ENCODE measurements around the gene SNX9. TPM values are rescaled to one million over a fixed set of nuclear protein-coding genes. Genes with fewer than 3 reads are reported as not detected.
A peak's percentile ranks its signal among the peaks of the same experiment; 100 is the strongest.
"Not testable (repeated sequence)": the region's sequence is repeated elsewhere in the genome, so short reads cannot be mapped to it uniquely, and the experiment has no call there.

Gene SNX9
- polyA plus RNA-seq, 4 donors, result 36.4 to 57.8 (median 51.3) TPM

DNA sequence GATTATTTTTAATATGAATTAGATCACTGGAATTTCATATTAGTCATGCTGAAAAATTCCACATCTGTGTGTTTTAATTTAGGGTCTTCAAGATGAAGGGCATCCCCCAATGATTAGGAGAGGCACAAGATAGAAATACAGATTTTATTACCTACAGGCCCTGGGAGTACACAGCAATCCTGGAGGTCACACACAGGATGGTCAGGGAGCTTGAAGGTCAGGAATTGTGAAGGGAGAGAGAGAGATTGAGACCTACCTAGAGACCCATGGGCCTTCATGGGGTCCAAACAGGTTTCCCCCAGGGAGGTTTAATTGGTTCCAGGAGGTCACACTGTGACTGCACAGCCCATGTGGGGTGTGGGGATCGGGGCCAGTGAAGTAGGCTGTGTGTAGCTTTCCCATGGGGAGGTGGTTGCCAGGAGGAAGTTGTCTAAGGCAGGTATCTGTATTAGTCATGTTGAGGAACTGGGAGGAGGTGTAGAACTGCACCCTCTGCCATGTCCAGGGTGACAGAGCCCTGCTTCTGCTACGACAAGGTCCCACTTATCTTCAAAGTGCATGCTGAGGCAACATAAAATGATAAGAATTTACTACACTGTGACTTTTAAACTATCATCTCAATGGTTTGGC lies 18.3 kb downstream of the SNX9 start:
- peak overlapping the region; percentile 23 to 78 (median 54) for H3K27ac ChIP-seq (ENCODE audit: low read depth in 1 of 3, low read length in 2 of 3)
- H3K4me3 ChIP-seq (ENCODE audit: low read depth in 1 of 3, low read length in 3 of 3), result no peak overlapping the region
- FAIRE-seq, result no peak
- peak; percentile 65 to 91 for DNase-seq
- 18 to 39% (median 32%) methylated on average over 2 of the region's 2 CpGs for WGBS, 3 donors
- H3K27me3 ChIP-seq (ENCODE audit: control insufficient read depth in 3 of 3, insufficient read depth in 3 of 3, low read length in 3 of 3), result no peaks in the 10 kb centered on the region
- H3K36me3 ChIP-seq (ENCODE audit: control insufficient read depth in 3 of 3, insufficient read depth in 2 of 3, low read depth in 1 of 3, low read length in 3 of 3), result peaks cover 0 to 5% (median 0%) of the 10 kb centered on the region in 3 donors
- peaks cover 3 to 18% (median 18%) of the 10 kb centered on the region in 3 donors for H3K4me1 ChIP-seq (ENCODE audit: control insufficient read depth in 3 of 3, insufficient read depth in 2 of 3, low read depth in 1 of 3, low read length in 2 of 3)
- H3K9me3 ChIP-seq (ENCODE audit: control insufficient read depth in 2 of 2, insufficient read depth in 1 of 2, low read depth in 1 of 2, low read length in 1 of 2), result no peaks in the 10 kb centered on the region

DNA sequence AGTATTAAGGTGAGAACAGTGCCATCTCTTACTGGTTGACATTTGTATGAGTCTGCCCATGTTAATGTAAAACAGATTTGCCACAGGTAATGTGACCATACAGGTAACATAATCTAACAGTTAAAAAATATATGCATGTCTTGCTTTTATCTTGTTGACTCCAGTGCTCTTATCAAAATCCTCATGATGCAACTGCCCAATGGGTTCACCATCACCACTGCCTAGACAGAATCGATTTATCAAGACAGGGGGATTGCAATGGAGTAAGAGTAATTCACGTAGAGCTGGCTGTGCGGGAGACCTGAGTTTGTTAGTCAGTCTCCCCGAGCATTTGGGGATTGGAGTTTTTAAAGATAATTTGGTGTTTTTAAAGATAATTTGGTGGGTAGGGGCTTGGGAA lies 19.2 kb downstream of the SNX9 start:
- Histone ChIP-seq H3K27me3 (ENCODE audit: control insufficient read depth in 3 of 3, insufficient read depth in 3 of 3, low read length in 3 of 3) (no peaks in the 10 kb centered on the region), H3K4me3 (ENCODE audit: low read depth in 1 of 3, low read length in 3 of 3) (no peak overlapping the region), H3K9me3 (ENCODE audit: control insufficient read depth in 2 of 2, insufficient read depth in 1 of 2, low read depth in 1 of 2, low read length in 1 of 2) (no peaks in the 10 kb centered on the region), H3K27ac (ENCODE audit: low read depth in 1 of 3, low read length in 2 of 3) (no peak overlapping the region), H3K4me1 (ENCODE audit: control insufficient read depth in 3 of 3, insufficient read depth in 2 of 3, low read depth in 1 of 3, low read length in 2 of 3) (peaks cover 3 to 18% (median 18%) of the 10 kb centered on the region in 3 donors), H3K36me3 (ENCODE audit: control insufficient read depth in 3 of 3, insufficient read depth in 2 of 3, low read depth in 1 of 3, low read length in 3 of 3) (peaks cover 0 to 5% (median 0%) of the 10 kb centered on the region in 3 donors)
- DNase-seq (no peak), FAIRE-seq (no peak)
- WGBS, 3 donors, result 91 to 96% (median 96%) methylated on average over 4 of the region's 4 CpGs

DNA sequence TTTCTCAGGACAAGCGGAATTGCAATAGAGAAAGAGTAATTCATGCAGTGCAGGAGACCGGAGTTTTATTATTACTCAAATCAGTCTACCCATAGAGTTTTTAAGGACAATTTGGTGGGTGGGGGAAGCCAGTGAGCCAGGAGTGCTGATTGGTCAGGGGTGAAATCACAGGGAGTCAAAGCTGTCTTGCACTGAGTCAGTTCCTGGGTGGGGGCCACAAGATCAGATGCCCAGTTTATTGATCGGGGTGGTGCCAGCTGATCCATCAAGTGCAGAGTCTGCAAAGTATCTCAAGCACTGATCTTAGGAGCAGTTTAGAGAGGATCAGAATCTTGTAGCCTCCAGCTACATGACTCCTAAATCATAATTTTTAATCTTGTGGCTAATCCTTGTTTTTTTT lies 21.1 kb downstream of the SNX9 start:
- not testable (repeated sequence) for H3K27me3 ChIP-seq (ENCODE audit: control insufficient read depth in 3 of 3, insufficient read depth in 3 of 3, low read length in 3 of 3); FAIRE-seq; H3K9me3 ChIP-seq (ENCODE audit: control insufficient read depth in 2 of 2, insufficient read depth in 1 of 2, low read depth in 1 of 2, low read length in 1 of 2); H3K27ac ChIP-seq (ENCODE audit: low read depth in 1 of 3, low read length in 2 of 3); H3K4me3 ChIP-seq (ENCODE audit: low read depth in 1 of 3, low read length in 3 of 3); H3K36me3 ChIP-seq (ENCODE audit: control insufficient read depth in 3 of 3, insufficient read depth in 2 of 3, low read depth in 1 of 3, low read length in 3 of 3)
- peaks cover 5 to 23% (median 21%) of the 10 kb centered on the region in 3 donors for H3K4me1 ChIP-seq (ENCODE audit: control insufficient read depth in 3 of 3, insufficient read depth in 2 of 3, low read depth in 1 of 3, low read length in 2 of 3)
- 88 to 91% (median 89%) methylated on average over 3 of the region's 3 CpGs for WGBS, 3 donors
- peak in 1 of 2 donors; percentile 37 for DNase-seq

DNA sequence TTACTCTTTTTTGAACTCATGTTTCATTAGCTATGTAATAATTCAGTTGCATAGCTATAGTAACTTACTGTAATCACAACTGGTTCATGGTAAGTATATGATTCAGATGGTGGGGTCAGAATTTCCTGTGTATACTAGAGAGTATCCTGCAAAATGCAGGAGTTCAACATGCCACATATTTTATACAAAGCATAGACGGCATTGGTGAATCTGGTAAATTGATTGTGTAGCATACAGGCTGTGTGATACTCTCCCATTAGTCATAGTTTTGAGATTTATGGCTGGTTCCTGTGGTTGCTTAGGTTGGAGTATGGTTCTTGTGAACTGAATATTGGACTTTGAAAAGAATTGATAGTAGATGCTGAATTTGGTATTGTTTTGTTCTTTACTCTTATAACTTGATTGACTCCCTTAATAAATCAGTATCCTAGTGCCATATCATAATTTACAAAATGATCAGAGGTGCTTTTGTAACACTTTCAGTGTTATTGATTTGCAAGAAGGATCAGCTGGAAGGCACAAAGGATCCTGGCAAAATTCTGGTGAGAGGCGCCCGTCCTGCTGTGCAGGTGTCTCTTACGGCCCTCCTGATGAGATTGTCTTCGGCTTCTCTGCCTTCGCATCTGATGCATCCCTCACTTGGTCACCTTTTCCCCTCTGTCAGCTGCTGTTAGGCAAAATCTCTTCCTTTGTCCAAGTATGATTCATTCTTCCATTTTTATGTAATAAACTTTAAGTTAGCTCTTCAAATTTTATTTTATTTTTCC lies 22.6 kb downstream of the SNX9 start:
- no peak for DNase-seq
- Histone ChIP-seq H3K4me3 (ENCODE audit: low read depth in 1 of 3, low read length in 3 of 3) (no peak overlapping the region), H3K27ac (ENCODE audit: low read depth in 1 of 3, low read length in 2 of 3) (no peak overlapping the region), H3K4me1 (ENCODE audit: control insufficient read depth in 3 of 3, insufficient read depth in 2 of 3, low read depth in 1 of 3, low read length in 2 of 3) (peaks cover 14 to 26% (median 21%) of the 10 kb centered on the region in 3 donors), H3K27me3 (ENCODE audit: control insufficient read depth in 3 of 3, insufficient read depth in 3 of 3, low read length in 3 of 3) (no peaks in the 10 kb centered on the region), H3K36me3 (ENCODE audit: control insufficient read depth in 3 of 3, insufficient read depth in 2 of 3, low read depth in 1 of 3, low read length in 3 of 3) (peaks cover 0 to 2% (median 0%) of the 10 kb centered on the region in 3 donors), H3K9me3 (ENCODE audit: control insufficient read depth in 2 of 2, insufficient read depth in 1 of 2, low read depth in 1 of 2, low read length in 1 of 2) (no peaks in the 10 kb centered on the region)
- 82 to 91% (median 84%) methylated on average over 6 of the region's 6 CpGs for WGBS, 3 donors
- no peak for FAIRE-seq

DNA sequence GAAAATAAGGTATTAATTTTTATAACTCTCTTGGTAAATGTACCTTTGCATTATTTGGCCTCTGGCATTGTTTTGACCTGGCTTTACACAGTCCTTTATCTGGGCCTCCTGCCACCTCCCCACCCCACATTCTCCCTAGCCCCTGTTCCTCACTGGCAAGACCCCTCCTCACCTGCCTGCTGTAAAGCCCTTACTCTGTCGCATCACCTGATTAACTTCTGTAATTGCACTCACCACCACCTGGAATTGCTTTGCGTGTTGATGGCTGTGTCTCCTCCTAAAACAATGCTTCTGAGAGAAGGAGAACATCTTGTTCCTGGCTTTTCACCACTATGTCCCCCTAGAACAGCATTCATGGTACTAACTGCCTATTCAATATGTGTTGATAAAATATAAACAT lies 24.8 kb downstream of the SNX9 start:
- Histone ChIP-seq H3K27ac (ENCODE audit: low read depth in 1 of 3, low read length in 2 of 3) (no peak overlapping the region), H3K4me3 (ENCODE audit: low read depth in 1 of 3, low read length in 3 of 3) (no peak overlapping the region), H3K4me1 (ENCODE audit: control insufficient read depth in 3 of 3, insufficient read depth in 2 of 3, low read depth in 1 of 3, low read length in 2 of 3) (peaks cover 12 to 15% (median 13%) of the 10 kb centered on the region in 3 donors), H3K27me3 (ENCODE audit: control insufficient read depth in 3 of 3, insufficient read depth in 3 of 3, low read length in 3 of 3) (no peaks in the 10 kb centered on the region), H3K9me3 (ENCODE audit: control insufficient read depth in 2 of 2, insufficient read depth in 1 of 2, low read depth in 1 of 2, low read length in 1 of 2) (peaks cover 0 to 5% of the 10 kb centered on the region in 2 donors), H3K36me3 (ENCODE audit: control insufficient read depth in 3 of 3, insufficient read depth in 2 of 3, low read depth in 1 of 3, low read length in 3 of 3) (peaks cover 0 to 2% (median 0%) of the 10 kb centered on the region in 3 donors)
- 87 to 96% (median 92%) methylated on average over 2 of the region's 2 CpGs for WGBS, 3 donors
- FAIRE-seq, result no peak
- no peak for DNase-seq

DNA sequence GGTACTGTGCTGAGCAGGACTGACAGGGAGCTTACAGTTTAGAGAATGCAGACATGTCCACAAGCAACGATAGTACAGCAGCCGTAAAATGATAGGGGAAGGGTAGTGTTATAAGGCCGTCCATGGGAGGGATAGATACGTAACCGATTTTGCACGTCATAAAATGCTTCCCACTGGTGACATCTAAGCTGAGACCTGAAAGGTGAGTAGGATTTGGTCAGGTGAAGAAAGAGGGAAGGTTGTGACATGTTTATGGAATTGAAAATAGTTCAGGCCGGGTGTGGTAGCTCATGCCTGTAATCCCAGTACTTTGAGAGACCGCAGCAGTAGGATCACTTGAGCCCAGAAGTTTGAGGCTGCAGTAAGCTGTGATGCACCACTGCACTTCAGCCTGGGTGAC lies 25.6 kb downstream of the SNX9 start:
- DNase-seq, result no peak
- FAIRE-seq, result no peak
- Histone ChIP-seq H3K27ac (ENCODE audit: low read depth in 1 of 3, low read length in 2 of 3) (no peak overlapping the region), H3K4me3 (ENCODE audit: low read depth in 1 of 3, low read length in 3 of 3) (no peak overlapping the region), H3K4me1 (ENCODE audit: control insufficient read depth in 3 of 3, insufficient read depth in 2 of 3, low read depth in 1 of 3, low read length in 2 of 3) (peaks cover 12 to 15% (median 13%) of the 10 kb centered on the region in 3 donors), H3K9me3 (ENCODE audit: control insufficient read depth in 2 of 2, insufficient read depth in 1 of 2, low read depth in 1 of 2, low read length in 1 of 2) (peaks cover 0 to 8% of the 10 kb centered on the region in 2 donors), H3K36me3 (ENCODE audit: control insufficient read depth in 3 of 3, insufficient read depth in 2 of 3, low read depth in 1 of 3, low read length in 3 of 3) (peaks cover 0 to 2% (median 0%) of the 10 kb centered on the region in 3 donors), H3K27me3 (ENCODE audit: control insufficient read depth in 3 of 3, insufficient read depth in 3 of 3, low read length in 3 of 3) (no peaks in the 10 kb centered on the region)
- WGBS, 3 donors, result 58 to 85% (median 62%) methylated on average over 8 of the region's 8 CpGs

DNA sequence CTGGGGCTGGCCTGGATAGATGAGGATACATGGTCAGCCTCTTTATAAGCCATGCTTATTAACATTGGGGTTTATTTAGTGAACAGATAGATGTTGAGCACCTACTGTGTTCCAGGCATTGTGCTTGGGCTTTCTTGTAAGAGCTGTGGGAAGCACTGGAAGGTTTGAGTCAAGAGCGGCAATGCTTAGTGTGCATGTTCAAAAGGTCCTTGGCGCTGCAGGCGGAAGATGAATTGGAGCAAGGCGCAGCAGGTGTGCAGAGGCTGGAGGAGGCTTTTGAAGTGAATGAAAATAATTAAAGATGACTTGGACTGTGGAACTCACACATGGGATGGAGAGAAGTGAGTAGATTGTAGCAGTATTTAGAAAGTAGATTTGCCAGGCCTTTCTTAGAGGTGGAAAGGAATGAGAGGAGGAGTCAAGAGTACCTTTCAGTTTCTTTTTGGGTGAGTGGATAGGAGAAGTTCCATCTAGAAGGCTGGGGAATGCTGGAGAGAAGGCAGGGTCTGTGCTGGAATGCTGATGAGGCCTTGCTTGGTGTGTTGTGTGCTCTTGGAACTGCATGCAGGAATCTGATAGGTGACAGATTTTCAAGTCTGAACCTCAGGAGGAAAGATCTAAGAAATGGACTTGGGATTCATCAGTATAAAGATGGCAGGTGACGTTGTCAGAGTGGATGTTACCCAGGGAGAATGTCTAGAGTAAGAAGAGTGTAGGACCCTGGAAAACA lies 26.4 kb downstream of the SNX9 start:
- 54 to 89% (median 57%) methylated on average over 5 of the region's 5 CpGs for WGBS, 3 donors
- no peaks in the 10 kb centered on the region for H3K27me3 ChIP-seq (ENCODE audit: control insufficient read depth in 3 of 3, insufficient read depth in 3 of 3, low read length in 3 of 3)
- no peak overlapping the region for H3K4me3 ChIP-seq (ENCODE audit: low read depth in 1 of 3, low read length in 3 of 3)
- no peak overlapping the region for H3K27ac ChIP-seq (ENCODE audit: low read depth in 1 of 3, low read length in 2 of 3)
- DNase-seq (peak in 1 of 2 donors; percentile 41), FAIRE-seq (no peak)
- peaks cover 12 to 15% (median 13%) of the 10 kb centered on the region in 3 donors for H3K4me1 ChIP-seq (ENCODE audit: control insufficient read depth in 3 of 3, insufficient read depth in 2 of 3, low read depth in 1 of 3, low read length in 2 of 3)
- H3K9me3 ChIP-seq (ENCODE audit: control insufficient read depth in 2 of 2, insufficient read depth in 1 of 2, low read depth in 1 of 2, low read length in 1 of 2), result peaks cover 0 to 13% of the 10 kb centered on the region in 2 donors
- no peaks in the 10 kb centered on the region for H3K36me3 ChIP-seq (ENCODE audit: control insufficient read depth in 3 of 3, insufficient read depth in 2 of 3, low read depth in 1 of 3, low read length in 3 of 3)

DNA sequence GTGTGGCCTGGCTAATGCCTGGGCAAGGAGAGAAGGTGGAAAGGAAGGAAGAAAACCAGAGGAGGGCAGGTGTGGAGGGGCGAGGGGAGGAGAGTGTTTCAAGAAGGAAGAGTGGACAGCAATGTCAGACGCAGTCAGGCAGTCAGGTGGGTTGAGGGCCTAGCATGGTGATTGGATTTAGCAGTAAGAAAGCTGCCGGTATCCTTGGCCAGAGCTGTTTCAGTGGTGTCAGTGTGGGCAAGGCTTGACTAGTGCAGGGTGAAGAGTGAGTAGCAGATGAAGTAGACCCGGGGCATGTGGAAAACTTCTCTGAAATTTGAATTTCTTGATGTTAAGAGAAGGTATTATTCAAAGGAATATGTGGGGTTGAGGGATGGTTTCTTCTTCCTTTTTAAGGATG lies 27.0 kb downstream of the SNX9 start:
- FAIRE-seq (no peak), DNase-seq (no peak)
- H3K36me3 ChIP-seq (ENCODE audit: control insufficient read depth in 3 of 3, insufficient read depth in 2 of 3, low read depth in 1 of 3, low read length in 3 of 3), result no peaks in the 10 kb centered on the region
- no peak overlapping the region for H3K27ac ChIP-seq (ENCODE audit: low read depth in 1 of 3, low read length in 2 of 3)
- peaks cover 0 to 13% of the 10 kb centered on the region in 2 donors for H3K9me3 ChIP-seq (ENCODE audit: control insufficient read depth in 2 of 2, insufficient read depth in 1 of 2, low read depth in 1 of 2, low read length in 1 of 2)
- H3K27me3 ChIP-seq (ENCODE audit: control insufficient read depth in 3 of 3, insufficient read depth in 3 of 3, low read length in 3 of 3), result no peaks in the 10 kb centered on the region
- H3K4me3 ChIP-seq (ENCODE audit: low read depth in 1 of 3, low read length in 3 of 3), result no peak overlapping the region
- peaks cover 12 to 15% (median 13%) of the 10 kb centered on the region in 3 donors for H3K4me1 ChIP-seq (ENCODE audit: control insufficient read depth in 3 of 3, insufficient read depth in 2 of 3, low read depth in 1 of 3, low read length in 2 of 3)
- WGBS, 3 donors, result 87 to 89% (median 89%) methylated on average over 4 of the region's 4 CpGs
